Adrenal gland (tissue), 12 donors: ENCODE results near the gene ENTPD8. TPM values are rescaled to one million over a fixed set of nuclear protein-coding genes. Genes with fewer than 3 reads are reported as not detected.
A peak's percentile ranks its signal among the peaks of the same experiment; 100 is the strongest.

ENCODE experiments used
- DNase-seq, 7 donors: peaks; one replicate each; pipeline ENCODE4 v3.0.0-alpha.2; 2019 to 2020
- H3K27ac ChIP-seq, 5 donors: fragments of 200-600 bp; sonication (generic) in 4 of 5; 1 replicate in 3 of 5; 2 replicates in 2 of 5; pipeline versions ENCODE4 v1.5.1 to v1.8.0; 2016 to 2020; ENCODE audit warnings: mild to moderate bottlenecking in 1 of 5
- H3K27me3 ChIP-seq: fragments of 200-600 bp; 2 replicates; pipeline ENCODE4 v1.8.0; 2021
- H3K36me3 ChIP-seq, 2 donors: fragments of 200-600 bp; replicated peaks in 1 of 2; 1 replicate in 1 of 2; 2 replicates in 1 of 2; pipeline versions ENCODE4 v1.5.1 to v1.8.0; 2018 to 2022
- H3K4me1 ChIP-seq, 2 donors: fragments of 200-600 bp; replicated peaks in 1 of 2; 1 replicate in 1 of 2; 2 replicates in 1 of 2; pipeline versions ENCODE4 v1.5.1 to v1.8.0; 2018 to 2021
- H3K4me3 ChIP-seq, 4 donors: fragments of 200-600 bp; sonication (generic) in 3 of 4; one replicate each; pipeline ENCODE4 v1.5.1; 2016 to 2018
- H3K9me3 ChIP-seq, 3 donors: fragments of 200-600 bp; sonication (generic) in 1 of 3; replicated peaks in 1 of 3; 1 replicate in 2 of 3; 2 replicates in 1 of 3; pipeline versions ENCODE4 v1.5.1 to v1.8.0; 2016 to 2021
- CTCF ChIP-seq, 6 experiments: fragments of 450-650 bp in 4 of 6; fragments of 200-600 bp in 2 of 6; sonication (generic) in 1 of 6; IDR thresholded peaks; 1 replicate in 5 of 6; 2 replicates in 1 of 6; pipeline versions ENCODE4 v1.5.1 to v1.8.0; 2016 to 2021; ENCODE audit warnings: antibody characterized with exemption in 6 of 6, mild to moderate bottlenecking in 2 of 6, moderate library complexity in 1 of 6
- POLR2A ChIP-seq, 2 donors: fragments of 450-650 bp; IDR thresholded peaks; one replicate each; pipeline ENCODE4 v1.6.1; 2017; ENCODE audit warnings: antibody characterized with exemption in 2 of 2, mild to moderate bottlenecking in 2 of 2, moderate library complexity in 1 of 2
- WGBS, 4 donors: extraction: QIAGEN DNeasy Blood & Tissue Kit in 2 of 4; methylation state at CpG; one replicate each; pipeline versions ENCODE4 v1.1.5 to v1.1.7; 2013 to 2017; 5-methylcytosine and 5-hydroxymethylcytosine counted together
- intact Hi-C, 2 donors: fragments of 100-400 bp; cut with DNase I; formaldehyde crosslinking; loops; one replicate each; pipeline versions ENCODE4 v1.14.1 to v1.15.0; 2022 to 2023
- polyA plus RNA-seq, 3 donors: library from polyadenylated mRNA; stranded (reverse); fragments of 200-250 nt in 2 of 3; fragments of 350-450 nt in 1 of 3; fragmentation: Illumina TruSeq in 1 of 3; extraction: RNeasy Lipid Tissue Mini Kit (QIAGEN cat#74804) in 1 of 3; gene quantifications; one replicate each; pipeline ENCODE4 v1.2.3, GENCODE V29; 2013 to 2014
- total RNA-seq, 9 donors: library from RNA; depleted of rRNA in 4 of 9; stranded (reverse); fragments of >200 nt in 4 of 9; fragments of 120-200 nt in 1 of 9; fragmentation: NEBNext Ultra II Directional in 1 of 9; extraction: Animal tissue kit (Norgen Biotek cat#: 25700) in 1 of 9; gene quantifications; one replicate each; pipeline versions ENCODE4 v1.1.0 to v1.2.4, GENCODE V29; 2013 to 2023
- donor health status: healthy with polysubstance abuse.
- donor health status: Bipolar disorder and iron deficiency.
- donor health status: DM: yes; HTN: yes; CAD: no.
- donor health status: DM: no; HTN: no; CAD: no.
- donor health status: DM: no; HTN: no; CAD: no.
- donor health status: DM: yes; HTN: yes; CAD: no.

Gene ENTPD8
- total and polyA plus RNA-seq, 12 donors, result 0.14 to 0.20 (median 0.17) TPM; not detected in 6

- peak in 1 of 6 experiments; percentile 11 for TF ChIP-seq CTCF (IDR thresholded peaks at IDR 0.05)
- TF ChIP-seq POLR2A (IDR thresholded peaks at IDR 0.05), result no peak
- intact Hi-C loops, result no loop called here
- H3K4me1 ChIP-seq, result peaks cover 25 to 27% of the 10 kb centered on the region in 2 donors
Measured at GRCh38 chr9:137458194-137459151, 17.3 kb upstream of the ENTPD8 start.

GRCh38 chr9:137457406-137458193 is 16.4 kb upstream of the ENTPD8 start:
- 90 to 99% (median 92%) methylated on average over 13 to 44 of the region's 44 CpGs for WGBS, 4 donors
- peaks cover 0 to 7% of the 10 kb centered on the region in 2 donors for H3K36me3 ChIP-seq
- H3K27ac ChIP-seq, result peak overlapping the region in 2 of 5 donors; percentile 30 to 85
- TF ChIP-seq CTCF (IDR thresholded peaks at IDR 0.05), result no peak
- TF ChIP-seq POLR2A (IDR thresholded peaks at IDR 0.05), result no peak
- intact Hi-C loops, result no loop called here
- H3K9me3 ChIP-seq, result no peaks in the 10 kb centered on the region
- DNase-seq, result peak in 4 of 7 donors; percentile 8 to 38 (median 20)
- H3K4me1 ChIP-seq, result peaks cover 25 to 27% of the 10 kb centered on the region in 2 donors
- H3K27me3 ChIP-seq, result no peaks in the 10 kb centered on the region
- peak overlapping the region in 1 of 4 donors; percentile 80 for H3K4me3 ChIP-seq

More at GRCh38 chr9:137458194-137459151, 17.3 kb upstream of the ENTPD8 start:
- 17 to 60% (median 23%) methylated on average over 8 to 88 of the region's 88 CpGs for WGBS, 4 donors
- Histone ChIP-seq H3K27ac (peak overlapping the region in 3 of 5 donors; percentile 31 to 85 (median 62)), H3K9me3 (no peaks in the 10 kb centered on the region), H3K27me3 (no peaks in the 10 kb centered on the region), H3K36me3 (peaks cover 0 to 6% of the 10 kb centered on the region in 2 donors), H3K4me3 (peak overlapping the region in 3 of 4 donors; percentile 45 to 80 (median 53))
- DNase-seq, result peak in 6 of 7 donors; percentile 27 to 85 (median 38)

- H3K4me3 ChIP-seq, result no peak overlapping the region
- H3K27me3 ChIP-seq, result no peaks in the 10 kb centered on the region
- intact Hi-C loops, result no loop called here
- H3K4me1 ChIP-seq, result peaks cover 25 to 27% of the 10 kb centered on the region in 2 donors
- 82 to 94% (median 89%) methylated on average over 5 to 10 of the region's 10 CpGs for WGBS, 4 donors
- TF ChIP-seq POLR2A (IDR thresholded peaks at IDR 0.05) (no peak), CTCF (IDR thresholded peaks at IDR 0.05) (no peak)
- H3K27ac ChIP-seq, result peak overlapping the region in 2 of 5 donors; percentile 21 to 76
- peaks cover 0 to 9% of the 10 kb centered on the region in 2 donors for H3K36me3 ChIP-seq
- H3K9me3 ChIP-seq, result no peaks in the 10 kb centered on the region
- peak in 4 of 7 donors; percentile 7 to 27 (median 18) for DNase-seq
Measured at GRCh38 chr9:137456864-137457405, 15.8 kb upstream of the ENTPD8 start.
